Astrocyte of the cerebellum (primary cell): ENCODE data around the gene HOXD10.

Source experiments
- DNase-seq: peaks from one replicate; pipeline ENCODE4 v3.0.0-alpha.2; 2011; ENCODE audit warnings: low read depth
- H3K4me3 ChIP-seq: 2 replicates; pipeline ENCODE4 v1.5.1; 2011; ENCODE audit warnings: mild to moderate bottlenecking, low read depth, low read length, moderate library complexity
- in situ Hi-C: cut with HindIII; loops from 2 replicates; pipeline ENCODE4 v1.10.0; 2017; ENCODE audit warnings: low sequenced_read_pairs
- TF ChIP-seq, protein P1 (sequence below): IDR thresholded peaks from 2 replicates; pipeline ENCODE4 v1.5.1; 2012; ENCODE audit warnings: low read length, low read depth, moderate library complexity, mild to moderate bottlenecking; ENCODE audit errors: missing control alignments

The HOXD10 gene

DNA sequence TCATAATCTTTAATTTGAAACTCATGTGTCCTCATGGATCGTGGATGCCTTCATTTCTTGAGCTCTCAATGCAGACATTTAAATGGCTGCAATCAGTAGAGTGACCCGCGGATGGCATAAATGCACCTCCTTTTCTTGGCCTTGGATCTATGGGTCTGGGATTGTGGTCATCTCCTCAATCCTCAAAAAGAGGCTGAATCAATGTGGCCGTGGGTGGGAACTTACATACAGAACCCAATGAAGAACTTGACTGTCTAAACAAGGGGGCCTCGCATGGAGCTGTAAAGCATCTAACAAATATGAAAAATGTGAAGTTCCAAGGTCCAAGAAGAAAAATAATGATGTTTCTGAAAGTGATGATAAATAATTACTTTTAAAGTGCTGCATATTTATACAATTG lies 21.2 kb upstream of the HOXD10 start:
- in situ Hi-C loops: loop anchor here (25.0 kb wide), 1 partner anchor 1183 kb away; no protein-coding TSS in a partner anchor
- H3K4me3 ChIP-seq: no peak overlapping the region
- TF ChIP-seq, protein P1, sequence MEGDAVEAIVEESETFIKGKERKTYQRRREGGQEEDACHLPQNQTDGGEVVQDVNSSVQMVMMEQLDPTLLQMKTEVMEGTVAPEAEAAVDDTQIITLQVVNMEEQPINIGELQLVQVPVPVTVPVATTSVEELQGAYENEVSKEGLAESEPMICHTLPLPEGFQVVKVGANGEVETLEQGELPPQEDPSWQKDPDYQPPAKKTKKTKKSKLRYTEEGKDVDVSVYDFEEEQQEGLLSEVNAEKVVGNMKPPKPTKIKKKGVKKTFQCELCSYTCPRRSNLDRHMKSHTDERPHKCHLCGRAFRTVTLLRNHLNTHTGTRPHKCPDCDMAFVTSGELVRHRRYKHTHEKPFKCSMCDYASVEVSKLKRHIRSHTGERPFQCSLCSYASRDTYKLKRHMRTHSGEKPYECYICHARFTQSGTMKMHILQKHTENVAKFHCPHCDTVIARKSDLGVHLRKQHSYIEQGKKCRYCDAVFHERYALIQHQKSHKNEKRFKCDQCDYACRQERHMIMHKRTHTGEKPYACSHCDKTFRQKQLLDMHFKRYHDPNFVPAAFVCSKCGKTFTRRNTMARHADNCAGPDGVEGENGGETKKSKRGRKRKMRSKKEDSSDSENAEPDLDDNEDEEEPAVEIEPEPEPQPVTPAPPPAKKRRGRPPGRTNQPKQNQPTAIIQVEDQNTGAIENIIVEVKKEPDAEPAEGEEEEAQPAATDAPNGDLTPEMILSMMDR: no peak
- DNase-seq: no peak

DNA sequence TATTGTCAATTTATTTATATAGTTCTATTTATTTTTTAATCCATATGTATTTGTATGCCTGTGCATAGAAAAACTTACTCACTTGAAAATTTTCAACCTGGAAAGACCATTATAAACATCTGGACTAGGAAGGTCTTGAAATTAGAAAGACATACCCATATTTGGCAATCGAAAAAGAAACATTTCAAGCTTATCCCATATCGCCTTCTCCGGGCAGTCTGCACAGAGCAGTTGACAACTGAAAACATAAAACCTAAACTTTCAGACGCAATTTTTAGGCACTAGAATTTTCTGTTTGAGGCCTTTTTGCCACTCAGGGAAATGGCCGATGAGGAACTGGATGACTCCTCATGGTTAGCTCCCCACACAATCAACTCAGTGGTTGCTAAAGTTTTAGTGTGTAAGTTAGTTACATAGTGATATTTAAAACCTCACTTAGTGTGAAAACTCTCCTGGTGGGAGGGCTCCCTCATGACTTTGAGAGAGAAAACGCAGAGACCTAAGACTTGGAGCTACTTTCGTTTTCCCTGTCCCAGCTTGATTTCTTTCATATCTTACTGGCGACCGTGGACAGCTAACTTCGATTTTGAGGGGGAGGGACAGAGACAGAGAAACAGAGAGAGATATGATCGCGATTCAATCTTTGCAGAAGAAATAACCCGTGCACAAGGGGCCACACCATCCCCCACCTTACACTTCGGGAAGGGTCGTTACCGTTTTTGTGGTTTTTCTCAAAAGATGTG lies 20.2 kb upstream of the HOXD10 start:
- TF ChIP-seq, protein P1: no peak
- H3K4me3 ChIP-seq: peak overlapping the region; percentile 16
- DNase-seq: no peak
- in situ Hi-C loops: loop anchor here (25.0 kb wide), 1 partner anchor 1184 kb away; no protein-coding TSS in a partner anchor

DNA sequence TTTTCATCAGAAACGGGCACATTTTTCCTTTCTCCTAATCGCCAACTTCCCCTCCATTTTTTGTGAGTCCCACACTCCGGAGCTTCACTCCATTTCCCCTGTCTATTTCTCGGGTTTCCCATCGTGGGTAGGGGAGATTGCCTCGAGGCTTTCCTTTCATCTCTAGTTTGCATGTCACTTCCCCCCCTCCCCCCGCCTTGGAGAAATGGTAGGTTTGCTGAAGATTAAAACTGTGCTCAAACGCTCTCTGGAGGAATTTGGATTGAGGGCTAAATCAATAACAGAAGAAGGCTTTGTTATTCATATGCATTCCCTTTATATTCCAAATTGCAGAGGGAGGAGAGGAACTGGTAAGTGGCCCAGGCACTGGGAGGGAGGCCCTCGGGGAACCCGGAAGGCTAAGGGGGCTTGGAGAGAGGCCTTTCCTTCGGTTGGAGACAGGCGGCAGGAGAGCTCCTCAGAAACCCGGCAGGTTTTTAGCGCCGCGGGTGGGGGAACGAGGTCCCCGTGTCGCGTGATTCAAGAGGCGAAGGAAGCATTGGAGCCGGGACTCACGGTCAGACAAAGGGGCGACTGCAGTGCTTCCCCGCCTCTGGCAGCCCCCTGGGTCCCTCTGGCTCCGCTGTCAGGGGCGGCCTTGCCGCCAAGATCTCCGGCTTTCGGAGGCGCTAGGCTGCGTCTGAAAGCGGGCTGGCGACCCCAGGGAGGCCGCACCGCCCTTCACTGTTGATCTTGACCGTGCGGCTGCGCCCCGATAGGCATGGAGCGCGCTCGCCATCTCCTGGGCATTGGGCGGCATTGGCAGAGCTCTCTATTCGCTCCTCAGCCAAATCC lies 19.4 kb upstream of the HOXD10 start:
- TF ChIP-seq, protein P1: peak; percentile 81
- peak overlapping the region; percentile 17 for H3K4me3 ChIP-seq
- DNase-seq: peak; percentile 27
- in situ Hi-C loops: loop anchor here (25.0 kb wide), 1 partner anchor 1185 kb away; no protein-coding TSS in a partner anchor

DNA sequence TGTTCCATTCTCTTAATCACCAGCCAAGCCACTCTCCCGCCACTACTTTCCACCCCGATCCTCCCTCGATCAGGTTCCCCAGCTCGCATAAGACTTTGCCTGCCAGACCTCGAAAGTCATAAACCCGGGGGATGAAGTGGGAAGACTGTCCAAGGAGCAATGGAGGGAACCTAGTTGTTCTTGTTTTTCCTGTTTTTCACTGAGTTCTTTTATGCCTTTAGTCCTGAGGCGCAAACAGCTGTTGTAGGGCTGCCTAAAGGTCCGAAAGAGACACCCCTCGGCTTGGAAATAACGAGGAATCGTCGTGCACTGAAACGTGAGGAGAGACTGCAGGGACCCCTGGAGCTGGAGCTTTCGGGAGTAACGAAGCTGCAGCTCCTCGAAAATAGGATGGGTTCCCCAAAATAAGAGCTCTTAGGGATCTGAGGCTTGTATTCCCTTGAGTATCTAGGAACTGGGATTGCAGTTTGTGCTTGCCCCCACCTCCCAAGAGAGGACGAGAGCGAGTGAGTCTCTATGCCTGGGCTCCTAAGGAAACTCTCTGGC lies 18.7 kb upstream of the HOXD10 start:
- DNase-seq: no peak
- in situ Hi-C loops: loop anchor here (25.0 kb wide), 1 partner anchor 1186 kb away; no protein-coding TSS in a partner anchor
- H3K4me3 ChIP-seq: no peak overlapping the region
- TF ChIP-seq, protein P1: no peak

DNA sequence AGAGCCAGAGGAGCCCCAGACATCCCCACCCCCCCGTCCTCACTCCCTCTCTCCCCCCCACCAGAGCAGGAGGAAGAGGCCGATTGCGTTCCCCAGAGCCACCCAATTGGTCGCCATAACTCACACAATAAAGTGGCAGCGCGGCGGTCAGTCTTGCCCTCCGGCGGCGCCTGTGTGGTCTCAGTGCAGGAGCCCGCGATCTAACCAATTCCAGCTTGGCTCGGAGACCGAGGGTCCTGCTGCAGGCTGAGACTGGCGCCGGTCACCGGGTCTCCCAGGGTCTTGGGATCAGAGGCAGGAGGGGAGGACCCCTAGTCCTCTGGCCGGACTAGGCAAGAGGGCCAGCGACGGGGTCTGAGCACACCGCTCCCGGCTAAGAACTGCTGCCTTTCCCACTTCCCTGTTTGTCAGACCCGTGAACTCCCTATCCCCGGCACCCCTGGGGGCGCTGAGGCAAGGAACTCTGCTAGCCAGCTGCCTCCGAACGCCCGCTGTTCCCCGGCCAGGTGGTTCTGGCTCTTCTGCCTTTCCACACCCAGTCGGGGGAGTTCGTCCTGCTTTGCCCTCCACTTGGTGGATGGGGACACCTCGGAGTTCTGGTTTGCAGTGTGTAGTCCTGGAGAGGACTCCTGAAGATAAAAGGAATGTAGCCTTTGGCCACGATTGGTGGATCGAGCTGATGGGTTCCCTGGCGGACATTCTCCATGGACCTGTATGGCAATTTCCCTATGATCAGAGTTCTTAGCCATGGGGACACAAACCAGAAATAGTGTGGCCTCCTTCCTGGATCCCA lies 18.0 kb upstream of the HOXD10 start:
- in situ Hi-C loops: loop anchor here (25.0 kb wide), 1 partner anchor 1186 kb away; no protein-coding TSS in a partner anchor
- TF ChIP-seq, protein P1: no peak
- H3K4me3 ChIP-seq: no peak overlapping the region
- no peak for DNase-seq
